ENCODE results near the gene AFF1.

DNA sequence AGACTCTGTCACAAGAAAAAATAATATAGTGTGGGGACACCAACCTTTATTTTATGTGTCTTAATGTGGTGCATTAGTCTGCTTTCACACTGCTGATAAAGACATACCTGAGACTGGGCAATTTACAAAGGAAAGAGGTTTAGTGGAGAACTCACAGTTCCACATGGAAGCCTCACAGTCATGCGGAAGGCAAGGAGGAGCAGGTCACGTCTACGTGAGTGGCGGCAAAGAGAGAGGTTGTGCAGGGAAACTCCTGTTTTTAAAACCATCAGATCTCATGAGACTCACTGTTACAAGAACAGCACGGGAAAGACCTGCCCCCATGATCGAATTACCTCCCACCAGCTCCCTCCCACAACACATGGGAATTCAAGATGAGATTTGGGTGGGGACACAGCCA lies 130.2 kb downstream of the AFF1 start:
- TF ChIP-seq CTCF (IDR thresholded peaks at IDR 0.05; ENCODE audit: insufficient read depth, low read length, poor library complexity, severe bottlenecking), result no peak
- no peak for TF ChIP-seq EZH2phosphoT487 (conservative IDR thresholded peaks at IDR 0.05; ENCODE audit: low read length)
